Gastroesophageal sphincter (tissue), 4 donors: ENCODE data around the gene RNF11. TPM values are rescaled to one million over a fixed set of nuclear protein-coding genes. Genes with fewer than 3 reads are reported as not detected.

Source experiments
- ATAC-seq: fragments of 150-250 bp; one replicate; pipeline ENCODE4 v1.9.1; 2016; ENCODE audit warnings: mild to moderate bottlenecking, moderate library complexity
- H3K27ac ChIP-seq, 4 donors: fragments of 200-600 bp; sonication (generic) in 3 of 4; 1 replicate in 3 of 4; 2 replicates in 1 of 4; pipeline ENCODE4 v1.5.1; 2016 to 2019
- H3K27me3 ChIP-seq: fragments of 200-600 bp; sonication (generic); one replicate; pipeline ENCODE4 v1.5.1; 2019
- H3K36me3 ChIP-seq, 2 donors: fragments of 200-600 bp; sonication (generic); one replicate each; pipeline ENCODE4 v1.5.1; 2019; ENCODE audit warnings: control low read depth in 1 of 2
- H3K4me1 ChIP-seq, 3 donors: fragments of 200-600 bp; sonication (generic); 1 replicate in 2 of 3; 2 replicates in 1 of 3; pipeline ENCODE4 v1.5.1; 2016 to 2019; ENCODE audit warnings: control low read depth in 2 of 3
- H3K4me3 ChIP-seq, 2 donors: fragments of 200-600 bp; sonication (generic); one replicate each; pipeline ENCODE4 v1.5.1; 2019; ENCODE audit warnings: mild to moderate bottlenecking in 1 of 2, moderate library complexity in 1 of 2
- H3K9me3 ChIP-seq, 3 donors: fragments of 200-600 bp; sonication (generic); one replicate each; pipeline ENCODE4 v1.5.1; 2017 to 2019; ENCODE audit warnings: control low read depth in 2 of 3
- EP300 ChIP-seq: sonication (generic); formaldehyde crosslinking; IDR thresholded peaks from one replicate; pipeline ENCODE4 v1.6.1; 2017; ENCODE audit warnings: antibody characterized with exemption, mild to moderate bottlenecking
- POLR2A ChIP-seq, 2 donors: fragments of 450-650 bp; IDR thresholded peaks; one replicate each; pipeline ENCODE4 v1.6.1; 2017; ENCODE audit warnings: antibody characterized with exemption in 2 of 2, mild to moderate bottlenecking in 2 of 2, moderate library complexity in 1 of 2
- POLR2AphosphoS5 ChIP-seq: sonication (generic); formaldehyde crosslinking; IDR thresholded peaks from one replicate; pipeline ENCODE4 v1.6.1; 2017; ENCODE audit warnings: antibody characterized with exemption
- WGBS, 2 donors: methylation state at CpG; one replicate each; pipeline ENCODE4 v1.1.5; 2018; ENCODE audit warnings: low coverage in 1 of 2; 5-methylcytosine and 5-hydroxymethylcytosine counted together
- total RNA-seq, 4 donors: library from RNA; depleted of rRNA; stranded (reverse); fragments of >200 nt; gene quantifications; one replicate each; pipeline ENCODE4 v1.1.0, GENCODE V29; 2016
- TF ChIP-seq, protein P1 (sequence below), 4 experiments: fragments of 200-600 bp in 2 of 4; fragments of 450-650 bp in 2 of 4; sonication (generic) in 1 of 4; IDR thresholded peaks; one replicate each; pipeline ENCODE4 v1.5.1; 2017 to 2019; ENCODE audit warnings: antibody characterized with exemption in 4 of 4, mild to moderate bottlenecking in 2 of 4, moderate library complexity in 2 of 4

Gene RNF11
- total RNA-seq, 4 donors from 2014 or later: 96.7 to 156 (median 118) TPM

DNA sequence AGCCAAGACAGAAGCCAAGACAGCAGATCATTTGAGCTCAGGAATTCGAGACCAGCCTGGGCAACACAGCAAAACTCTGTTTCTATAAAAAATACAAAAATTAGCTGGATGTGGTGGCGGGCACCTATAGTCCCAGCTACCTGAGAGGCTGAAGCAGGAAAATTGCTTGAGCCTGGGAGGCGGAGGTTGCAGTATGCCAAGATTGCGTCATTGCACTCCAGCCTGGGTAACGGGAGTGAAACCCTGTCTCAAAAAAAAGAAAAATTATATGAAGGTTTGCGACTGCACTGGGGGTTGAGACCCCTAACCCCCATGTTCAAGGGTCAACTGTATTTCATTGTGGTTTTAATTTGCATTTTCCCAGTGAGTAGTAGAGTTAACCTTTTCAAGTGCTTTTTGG lies 16.3 kb downstream of the RNF11 start:
- Histone ChIP-seq H3K9me3 (no peaks in the 10 kb centered on the region), H3K36me3 (peaks cover 0 to 11% of the 10 kb centered on the region in 2 donors), H3K4me1 (peaks cover 0 to 42% (median 0%) of the 10 kb centered on the region in 3 donors), H3K27ac (no peak overlapping the region), H3K27me3 (no peaks in the 10 kb centered on the region), H3K4me3 (no peak overlapping the region)
- whole genome bisulfite sequencing, 2 donors: 89 to 100% methylated on average over 1 to 6 of the region's 6 CpGs
- no peak for ATAC-seq
- no peak for TF ChIP-seq POLR2AphosphoS5
- TF ChIP-seq EP300: no peak

DNA sequence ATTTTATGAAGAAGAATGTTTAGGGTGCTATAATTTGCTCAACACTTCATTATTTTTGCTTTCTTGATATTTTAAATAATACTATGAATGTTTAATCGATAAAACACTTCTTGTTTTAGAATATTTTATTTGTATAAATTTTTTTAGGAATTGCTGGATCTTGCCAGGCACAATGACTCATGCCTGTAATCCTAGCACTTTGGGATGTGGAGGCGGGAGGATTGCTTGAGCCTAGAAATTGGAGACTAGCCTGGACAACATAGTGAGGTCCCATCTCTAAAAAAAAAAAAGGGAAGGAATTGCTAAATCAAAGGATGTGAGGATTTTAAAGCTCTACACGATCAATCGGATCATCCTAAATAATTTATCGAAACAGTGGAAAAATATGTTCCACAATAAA lies 17.6 kb downstream of the RNF11 start:
- no peak overlapping the region for H3K27ac ChIP-seq
- peaks cover 0 to 49% (median 0%) of the 10 kb centered on the region in 3 donors for H3K4me1 ChIP-seq
- no peak for ATAC-seq
- no peaks in the 10 kb centered on the region for H3K9me3 ChIP-seq
- no peaks in the 10 kb centered on the region for H3K27me3 ChIP-seq
- WGBS, 2 donors: 61 to 76% methylated on average over 4 to 5 of the region's 5 CpGs
- no peak overlapping the region for H3K4me3 ChIP-seq
- peaks cover 0 to 11% of the 10 kb centered on the region in 2 donors for H3K36me3 ChIP-seq
- TF ChIP-seq POLR2AphosphoS5 (no peak), EP300 (no peak), POLR2A (IDR thresholded peaks at IDR 0.05) (no peak)
- TF ChIP-seq, protein P1, sequence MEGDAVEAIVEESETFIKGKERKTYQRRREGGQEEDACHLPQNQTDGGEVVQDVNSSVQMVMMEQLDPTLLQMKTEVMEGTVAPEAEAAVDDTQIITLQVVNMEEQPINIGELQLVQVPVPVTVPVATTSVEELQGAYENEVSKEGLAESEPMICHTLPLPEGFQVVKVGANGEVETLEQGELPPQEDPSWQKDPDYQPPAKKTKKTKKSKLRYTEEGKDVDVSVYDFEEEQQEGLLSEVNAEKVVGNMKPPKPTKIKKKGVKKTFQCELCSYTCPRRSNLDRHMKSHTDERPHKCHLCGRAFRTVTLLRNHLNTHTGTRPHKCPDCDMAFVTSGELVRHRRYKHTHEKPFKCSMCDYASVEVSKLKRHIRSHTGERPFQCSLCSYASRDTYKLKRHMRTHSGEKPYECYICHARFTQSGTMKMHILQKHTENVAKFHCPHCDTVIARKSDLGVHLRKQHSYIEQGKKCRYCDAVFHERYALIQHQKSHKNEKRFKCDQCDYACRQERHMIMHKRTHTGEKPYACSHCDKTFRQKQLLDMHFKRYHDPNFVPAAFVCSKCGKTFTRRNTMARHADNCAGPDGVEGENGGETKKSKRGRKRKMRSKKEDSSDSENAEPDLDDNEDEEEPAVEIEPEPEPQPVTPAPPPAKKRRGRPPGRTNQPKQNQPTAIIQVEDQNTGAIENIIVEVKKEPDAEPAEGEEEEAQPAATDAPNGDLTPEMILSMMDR (IDR thresholded peaks at IDR 0.05): no peak

DNA sequence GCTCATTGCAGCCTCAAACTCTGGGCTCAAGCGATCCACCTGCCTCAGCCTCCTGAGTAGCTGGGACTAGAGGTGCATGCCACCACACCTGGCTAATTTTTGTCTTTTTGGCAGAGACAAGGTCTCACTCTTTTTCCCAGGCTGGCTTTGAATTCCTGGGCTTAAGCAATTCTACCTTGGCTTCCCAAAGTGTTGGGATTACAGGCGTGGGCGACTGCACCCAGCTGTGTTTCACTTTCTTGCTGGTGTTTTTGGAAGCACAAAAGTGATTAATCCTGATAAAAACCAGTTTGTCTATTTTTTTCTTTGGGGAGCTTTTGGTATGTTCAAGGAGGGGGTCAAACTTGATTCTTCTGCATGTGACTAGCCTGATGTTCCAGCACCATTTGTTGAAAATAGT lies 19.3 kb downstream of the RNF11 start:
- Histone ChIP-seq H3K27ac (no peak overlapping the region), H3K4me3 (no peak overlapping the region), H3K9me3 (no peaks in the 10 kb centered on the region), H3K4me1 (peaks cover 0 to 63% (median 2%) of the 10 kb centered on the region in 3 donors), H3K27me3 (no peaks in the 10 kb centered on the region), H3K36me3 (peaks cover 0 to 11% of the 10 kb centered on the region in 2 donors)
- TF ChIP-seq POLR2AphosphoS5: no peak
- TF ChIP-seq, protein P1 (IDR thresholded peaks at IDR 0.05): no peak
- TF ChIP-seq POLR2A (IDR thresholded peaks at IDR 0.05): no peak
- no peak for TF ChIP-seq EP300
- ATAC-seq: no peak
- WGBS, 2 donors: 72 to 80% methylated on average over 1 to 3 of the region's 3 CpGs

DNA sequence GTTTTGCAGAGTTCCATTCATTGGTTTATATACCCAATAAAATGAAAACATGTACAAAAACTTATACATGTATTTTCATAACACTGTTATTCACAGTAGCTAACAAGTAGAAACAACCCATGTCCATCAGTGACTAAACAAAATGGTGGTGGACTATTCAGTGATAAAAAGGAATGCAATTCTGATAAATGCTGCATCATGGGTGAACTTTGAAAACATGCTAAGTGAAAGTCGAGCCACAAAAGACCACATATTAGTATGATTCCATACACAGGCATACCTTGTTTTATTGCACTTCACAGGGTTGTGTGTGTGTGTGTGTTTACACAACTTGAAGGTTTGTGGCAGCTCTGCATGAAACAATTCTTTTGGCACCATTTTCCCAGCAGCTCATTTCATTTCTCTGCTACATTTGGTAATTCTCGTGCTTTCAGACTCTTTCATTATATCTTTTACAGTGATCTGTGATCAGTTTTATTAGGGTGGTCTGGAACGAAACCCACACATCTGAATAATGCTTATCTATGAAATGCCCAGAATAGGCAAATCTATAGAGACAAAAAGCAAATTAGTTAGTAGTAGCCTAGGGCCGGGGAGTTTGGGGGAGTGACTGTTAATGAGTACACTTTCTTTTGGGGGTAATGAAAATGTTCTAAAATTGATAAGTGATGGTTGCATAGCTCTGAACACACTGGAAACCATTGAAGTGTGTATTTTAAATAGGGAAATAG lies 27.2 kb downstream of the RNF11 start:
- WGBS, 2 donors: 77 to 89% methylated on average over 3 of the region's 4 CpGs
- Histone ChIP-seq H3K36me3 (no peaks in the 10 kb centered on the region), H3K9me3 (no peaks in the 10 kb centered on the region), H3K4me3 (no peak overlapping the region), H3K4me1 (peaks cover 2 to 84% (median 16%) of the 10 kb centered on the region in 3 donors), H3K27ac (no peak overlapping the region), H3K27me3 (no peaks in the 10 kb centered on the region)
- TF ChIP-seq, protein P1 (IDR thresholded peaks at IDR 0.05): no peak
- TF ChIP-seq POLR2A (IDR thresholded peaks at IDR 0.05): no peak
- no peak for TF ChIP-seq POLR2AphosphoS5
- ATAC-seq: no peak

DNA sequence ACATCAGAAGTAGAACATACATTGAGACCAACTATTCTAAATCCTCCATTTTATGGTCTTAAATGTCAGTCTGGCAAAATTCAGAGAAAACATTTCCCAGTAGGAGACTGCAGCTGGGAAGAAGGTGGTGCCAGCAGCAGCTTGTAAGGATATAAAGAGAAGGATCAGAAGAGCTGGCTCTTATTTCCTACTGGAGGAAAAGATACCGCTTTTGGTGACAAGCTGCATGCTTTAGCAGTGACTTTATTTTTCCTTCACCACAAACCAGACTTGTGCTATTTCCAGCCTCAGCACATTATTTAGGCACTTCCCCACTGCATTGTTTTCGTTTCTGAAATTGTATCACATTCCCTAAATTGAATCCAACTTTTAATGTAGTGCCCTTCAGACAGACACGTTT lies 28.4 kb downstream of the RNF11 start:
- WGBS, 2 donors: 0 to 14% methylated on average over 3 of the region's 3 CpGs
- ATAC-seq: peak; percentile 34
- peak overlapping the region in 3 of 4 donors; percentile 2 to 59 (median 43) for H3K27ac ChIP-seq

More for the DNA sequence above, 28.4 kb downstream of the RNF11 start:
- H3K4me1 ChIP-seq: peaks cover 2 to 84% (median 19%) of the 10 kb centered on the region in 3 donors
- H3K4me3 ChIP-seq: no peak overlapping the region
- no peaks in the 10 kb centered on the region for H3K27me3 ChIP-seq
- no peaks in the 10 kb centered on the region for H3K36me3 ChIP-seq
- TF ChIP-seq, protein P1 (IDR thresholded peaks at IDR 0.05): no peak
- TF ChIP-seq POLR2AphosphoS5: peak; percentile 50
- H3K9me3 ChIP-seq: no peaks in the 10 kb centered on the region
